HepG2 (cell line): ENCODE measurements around the gene MS4A6A. TPM values are rescaled to one million over a fixed set of nuclear protein-coding genes. Genes with fewer than 3 reads are reported as not detected.

ENCODE experiments used
- ATAC-seq: fragments of 200-7000 bp; cut with Tn5 transposase; 3 replicates; pipeline ENCODE4 v1.9.1; 2020; ENCODE audit warnings: mild to moderate bottlenecking, moderate library complexity
- BruUV-seq: library from RNA; stranded (reverse); fragments of 400-500 nt; replicated peaks from 2 replicates; lab custom pipeline; 2021; lab: Mats Ljungman, UMichigan
- CTCF ChIA-PET: fragments of 300-600 bp; formaldehyde crosslinking; extraction: SDS; loops from one replicate; lab custom pipeline; 2021; ENCODE audit warnings: low total read pairs, inconsistent platforms, low intra/inter-chr PET ratio; lab: Yijun Ruan, JAX
- POLR2A ChIA-PET: fragments of 350-600 bp; sonication (Branson Sonifier 250); formaldehyde crosslinking; loops from one replicate; lab custom pipeline; 2020; ENCODE audit warnings: antibody characterized with exemption, inconsistent platforms; lab: Yijun Ruan, JAX
- DNase-seq: peaks from one replicate; pipeline ENCODE4 v3.0.0-alpha.2; 2015; ENCODE audit warnings: low spot score
- FAIRE-seq: peaks from 3 replicates; lab custom pipeline; 2011; peaks lifted over from hg19 to GRCh38; lab: Jason Lieb, UNC
- H2AFZ ChIP-seq: one replicate; pipeline ENCODE4 v1.6.1; 2011; ENCODE audit warnings: low read length, inconsistent platforms
- H3K27ac ChIP-seq: fragments of 300-600 bp; 3 replicates; pipeline ENCODE4 v1.8.0; 2011; ENCODE audit warnings: mixed run types, mild to moderate bottlenecking, mixed read lengths, low read length, inconsistent platforms; ENCODE audit not compliant: insufficient read depth; ENCODE audit errors: extremely low read length
- H3K27me3 ChIP-seq, 2 experiments: fragments of 200-600 bp in 1 of 2; 2 replicates in 1 of 2; 3 replicates in 1 of 2; pipeline versions ENCODE4 v1.6.0 to v1.8.0; 2011; ENCODE audit warnings: low read length in 2 of 2, mild to moderate bottlenecking in 2 of 2, moderate library complexity in 2 of 2, inconsistent platforms in 1 of 2; ENCODE audit not compliant: insufficient read depth in 2 of 2, control insufficient read depth in 1 of 2
- H3K36me3 ChIP-seq, 2 experiments: fragments of 200-600 bp in 1 of 2; replicated peaks in 1 of 2; 2 replicates in 1 of 2; 3 replicates in 1 of 2; pipeline versions ENCODE4 v1.5.1 to v1.8.0; 2011; ENCODE audit warnings: low read length in 2 of 2, inconsistent platforms in 1 of 2; ENCODE audit not compliant: insufficient read depth in 2 of 2, control insufficient read depth in 1 of 2
- H3K4me1 ChIP-seq: 2 replicates; pipeline ENCODE4 v1.5.1; 2012; ENCODE audit warnings: low read length, inconsistent platforms; ENCODE audit not compliant: insufficient read depth
- H3K4me2 ChIP-seq: 2 replicates; pipeline ENCODE4 v1.6.0; 2011; ENCODE audit warnings: low read depth, low read length, inconsistent platforms
- H3K4me3 ChIP-seq, 3 experiments: fragments of 200-600 bp in 1 of 3; sonication (generic), shearing (Covaris generic) in 1 of 3; replicated peaks in 1 of 3; 2 replicates each; pipeline ENCODE4 v1.5.1; 2011 to 2016; ENCODE audit warnings: low read length in 3 of 3, inconsistent platforms in 2 of 3, low read depth in 2 of 3, mild to moderate bottlenecking in 2 of 3, control low read depth in 1 of 3, mixed read lengths in 1 of 3; ENCODE audit not compliant: insufficient read depth in 1 of 3
- H3K79me2 ChIP-seq: one replicate; pipeline ENCODE4 v1.6.1; 2011; ENCODE audit warnings: low read length, inconsistent platforms; ENCODE audit not compliant: insufficient read depth
- H3K9ac ChIP-seq: 2 replicates; pipeline ENCODE4 v1.6.0; 2011; ENCODE audit warnings: mild to moderate bottlenecking, low read depth, low read length, inconsistent platforms; ENCODE audit not compliant: insufficient read depth
- H3K9me3 ChIP-seq: 2 replicates; pipeline ENCODE4 v1.5.1; 2012; ENCODE audit warnings: mild to moderate bottlenecking, low read length
- H4K20me1 ChIP-seq: 2 replicates; pipeline ENCODE4 v1.6.0; 2011; ENCODE audit warnings: inconsistent platforms, mild to moderate bottlenecking, low read length, moderate library complexity; ENCODE audit not compliant: insufficient read depth
- ATM ChIP-seq: fragments of 450-650 bp; IDR thresholded peaks from 2 replicates; pipeline ENCODE4 v1.7.1; 2017; ENCODE audit warnings: mild to moderate bottlenecking, borderline replicate concordance
- ATRX ChIP-seq: sonication (generic); formaldehyde crosslinking; IDR thresholded peaks from 2 replicates; pipeline ENCODE4 v1.4.0; 2020; ENCODE audit warnings: missing genetic modification reagents, borderline replicate concordance
- MNT ChIP-seq: fragments of 450-650 bp; IDR thresholded peaks from 2 replicates; pipeline ENCODE4 v1.6.1; 2016
- SKI ChIP-seq: fragments of 450-650 bp; IDR thresholded peaks from one replicate; pipeline ENCODE4 v1.6.1; 2018; ENCODE audit warnings: mild to moderate bottlenecking; ENCODE audit not compliant: partially characterized antibody
- SMARCE1 ChIP-seq: fragments of 450-650 bp; IDR thresholded peaks from 2 replicates; pipeline ENCODE4 v1.6.1; 2017; ENCODE audit warnings: borderline replicate concordance
- ZBTB42 ChIP-seq: sonication (generic); formaldehyde crosslinking; IDR thresholded peaks from 2 replicates; pipeline ENCODE4 v1.5.0; 2020; ENCODE audit warnings: mild to moderate bottlenecking, missing genetic modification reagents
- ZNF136 ChIP-seq: sonication (generic); formaldehyde crosslinking; IDR thresholded peaks from 2 replicates; pipeline ENCODE4 v1.8.1; 2022; ENCODE audit warnings: low read depth, mild to moderate bottlenecking, moderate library complexity, missing genetic modification reagents
- ZNF230 ChIP-seq: sonication (generic); formaldehyde crosslinking; IDR thresholded peaks from 2 replicates; pipeline ENCODE4 v1.4.0; 2020; ENCODE audit warnings: mild to moderate bottlenecking, missing genetic modification reagents
- ZNF335 ChIP-seq: sonication (generic); formaldehyde crosslinking; IDR thresholded peaks from 2 replicates; pipeline ENCODE4 v1.4.0; 2020; ENCODE audit warnings: missing genetic modification reagents
- ZNF687 ChIP-seq: sonication (generic); formaldehyde crosslinking; IDR thresholded peaks from 2 replicates; pipeline ENCODE4 v1.5.1; 2020; ENCODE audit warnings: mild to moderate bottlenecking, missing genetic modification reagents, moderate library complexity
- ZXDC ChIP-seq: sonication (generic); formaldehyde crosslinking; IDR thresholded peaks from 2 replicates; pipeline ENCODE4 v1.5.0; 2020; ENCODE audit warnings: mild to moderate bottlenecking, missing genetic modification reagents
- WGBS: methylation state at CpG from one replicate; pipeline ENCODE4 v1.1.6; 2017; ENCODE audit warnings: low lambda C conversion rate; 5-methylcytosine and 5-hydroxymethylcytosine counted together
- in situ Hi-C: cut with HindIII; loops from 2 replicates; pipeline ENCODE4 v1.10.0; 2017; ENCODE audit warnings: low pct_unique_long_range_greater_than_20kb; ENCODE audit not compliant: extremely low pct_ligation_motif_present
- intact Hi-C: fragments of 100-400 bp; cut with micrococcal nuclease; formaldehyde crosslinking; loops from one replicate; pipeline ENCODE4 v1.10.0; 2022; ENCODE audit not compliant: unreplicated experiment
- polyA plus RNA-seq, 8 experiments: library from polyadenylated mRNA; depleted of rRNA in 3 of 8; stranded (reverse) in 7 of 8; unstranded in 1 of 8; fragments of >200 nt; fragmentation: Illumina TruSeq in 4 of 8; extraction: Trizol in 4 of 8; gene quantifications; 2 replicates each; pipeline versions ENCODE4 v1.2.1 to v1.2.3, GENCODE V29; 2011 to 2016; ENCODE audit warnings: low read depth in 4 of 8, missing spikeins in 1 of 8, mixed read lengths in 1 of 8; ENCODE audit not compliant: insufficient read depth in 1 of 8
- total RNA-seq, 5 experiments: library from RNA; depleted of rRNA; stranded (reverse); fragments of >200 nt; fragmentation: Illumina TruSeq; extraction: Trizol; gene quantifications; 2 replicates each; pipeline ENCODE4 v1.2.3, GENCODE V29; 2016; ENCODE audit warnings: low read depth in 1 of 5

Gene MS4A6A
- total and polyA plus RNA-seq, 2 of the 13 experiments (the other 11 are each of a cell fraction or from before 2014, with no cell fraction given), result not detected

- FAIRE-seq, result no peak
- Histone ChIP-seq H3K36me3 (no peaks in the 10 kb centered on the region), H3K4me3 (no peak overlapping the region), H3K79me2 (no peaks in the 10 kb centered on the region), H3K4me1 (no peaks in the 10 kb centered on the region), H3K27ac (no peak overlapping the region), H2AFZ (no peak overlapping the region), H3K4me2 (no peak overlapping the region), H4K20me1 (no peaks in the 10 kb centered on the region), H3K9ac (no peak overlapping the region), H3K9me3 (no peaks in the 10 kb centered on the region), H3K27me3 (no peaks in the 10 kb centered on the region)
- intact Hi-C loops (no loop called here), in situ Hi-C loops (no loop called here)
- ChIA-PET POLR2A (no interaction called here), CTCF (no interaction called here)
- BruUV-seq, result no TSS peak
- WGBS, result 0% methylated on average over 4 of the region's 4 CpGs
- no peak for ATAC-seq
- no peak for DNase-seq
- TF ChIP-seq ZNF335 (CRISPR knock-in tag), result no peak
- TF ChIP-seq SKI, result no peak
- TF ChIP-seq ZNF230, result no peak
- TF ChIP-seq ZBTB42 (CRISPR knock-in tag), result no peak
- TF ChIP-seq ZNF136 (CRISPR knock-in tag), result no peak
- TF ChIP-seq ZNF687 (CRISPR knock-in tag), result no peak
- TF ChIP-seq MNT, result no peak
- no peak for TF ChIP-seq ZXDC (CRISPR knock-in tag)
- no peak for TF ChIP-seq SMARCE1
- TF ChIP-seq ATRX (CRISPR knock-in tag), result no peak
- no peak for TF ChIP-seq ATM
Observed at GRCh38 chr11:60204922-60205321, 22.0 kb upstream of the MS4A6A start.
